Ishikawa (cell line): ENCODE measurements around the gene MT1E.

ENCODE experiments used
- CEBPB ChIP-seq: IDR thresholded peaks from 2 replicates; pipeline ENCODE4 v1.6.1; 2012
- CREB1 ChIP-seq: IDR thresholded peaks from 2 replicates; pipeline ENCODE4 v1.6.1; 2012; ENCODE audit warnings: low read depth
- EGR1 ChIP-seq: IDR thresholded peaks from 2 replicates; pipeline ENCODE4 v1.6.1; 2012
- EP300 ChIP-seq: IDR thresholded peaks from 2 replicates; pipeline ENCODE4 v1.6.1; 2012; ENCODE audit warnings: borderline replicate concordance
- FOXM1 ChIP-seq: IDR thresholded peaks from 2 replicates; pipeline ENCODE4 v1.6.1; 2012; ENCODE audit warnings: low read depth, borderline replicate concordance
- NFIC ChIP-seq: IDR thresholded peaks from 2 replicates; pipeline ENCODE4 v1.6.1; 2012
- RAD21 ChIP-seq: IDR thresholded peaks from 2 replicates; pipeline ENCODE4 v1.6.1; 2012; ENCODE audit warnings: low read depth
- TAF1 ChIP-seq: IDR thresholded peaks from 2 replicates; pipeline ENCODE4 v1.6.1; 2012; ENCODE audit warnings: low read depth, mild to moderate bottlenecking
- TCF12 ChIP-seq: IDR thresholded peaks from 2 replicates; pipeline ENCODE4 v1.6.1; 2012; ENCODE audit warnings: low read depth
- TEAD4 ChIP-seq: IDR thresholded peaks from 2 replicates; pipeline ENCODE4 v1.6.1; 2012
- YY1 ChIP-seq: IDR thresholded peaks from 2 replicates; pipeline ENCODE4 v1.6.1; 2012; ENCODE audit warnings: low read depth
- ZBTB7A ChIP-seq: IDR thresholded peaks from 2 replicates; pipeline ENCODE4 v1.6.1; 2012; ENCODE audit warnings: low read depth
- TF ChIP-seq, protein P1 (sequence below): IDR thresholded peaks from 2 replicates; pipeline ENCODE4 v1.6.1; 2012; ENCODE audit warnings: low read depth, mild to moderate bottlenecking
- TF ChIP-seq, protein P2 (sequence below): IDR thresholded peaks from 2 replicates; pipeline ENCODE4 v1.6.1; 2012
- TF ChIP-seq, protein P3 (sequence below): IDR thresholded peaks from 2 replicates; pipeline ENCODE4 v1.6.1; 2012

The MT1E gene

DNA sequence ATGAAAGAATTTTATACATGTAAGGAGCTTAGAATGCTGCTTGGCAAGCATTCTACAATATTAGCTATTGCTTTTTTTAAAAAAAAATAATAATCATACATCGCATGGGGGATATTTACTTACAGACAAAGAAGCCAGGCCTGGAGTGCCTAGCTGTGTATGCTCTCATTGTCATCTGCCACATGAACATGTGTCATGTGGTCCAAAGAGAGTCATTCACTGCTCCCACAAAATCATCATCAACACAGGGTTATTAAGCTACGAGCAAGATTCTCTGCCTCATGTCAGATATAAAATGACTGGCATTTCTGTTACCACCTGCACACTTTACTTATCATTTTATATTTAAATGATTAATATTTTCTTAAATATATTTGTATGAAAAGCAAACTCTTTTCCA, 1.9 kb upstream of the MT1E start:
- no peak for TF ChIP-seq CREB1
- no peak for TF ChIP-seq TCF12

DNA sequence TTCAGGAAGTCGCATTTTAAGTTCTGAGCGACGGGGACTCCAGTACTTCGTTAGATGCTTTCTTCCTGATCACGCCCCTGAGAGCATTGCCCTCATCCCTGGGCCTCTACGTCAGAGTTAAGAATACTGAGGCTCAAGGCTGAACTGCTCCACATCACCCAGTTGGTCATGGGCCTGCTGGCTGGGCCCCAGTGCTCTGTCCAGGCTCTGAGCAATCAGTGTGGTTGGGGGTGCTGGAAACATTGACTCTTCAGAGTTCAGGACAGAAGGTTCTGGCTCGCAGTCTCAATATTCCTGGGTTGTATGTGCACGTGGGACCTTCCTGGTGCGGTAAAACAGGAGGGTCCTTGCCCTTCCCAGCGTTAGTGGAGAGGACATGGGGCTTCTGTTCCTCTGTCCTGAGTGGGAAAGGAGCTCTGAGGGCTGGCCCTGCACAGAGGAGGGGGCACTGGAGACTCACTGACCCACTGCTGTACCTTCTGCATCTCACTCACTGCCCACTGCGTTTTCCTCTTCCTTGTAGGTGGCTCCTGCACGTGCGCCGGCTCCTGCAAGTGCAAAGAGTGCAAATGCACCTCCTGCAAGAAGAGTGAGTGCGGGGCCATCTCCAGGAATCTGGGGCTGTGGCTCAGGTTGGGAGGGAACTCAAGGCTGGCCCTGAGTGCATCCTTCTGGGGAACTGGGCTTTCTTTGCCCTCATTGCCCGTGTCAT, 518 bp downstream of the MT1E start:
- TF ChIP-seq, protein P1, sequence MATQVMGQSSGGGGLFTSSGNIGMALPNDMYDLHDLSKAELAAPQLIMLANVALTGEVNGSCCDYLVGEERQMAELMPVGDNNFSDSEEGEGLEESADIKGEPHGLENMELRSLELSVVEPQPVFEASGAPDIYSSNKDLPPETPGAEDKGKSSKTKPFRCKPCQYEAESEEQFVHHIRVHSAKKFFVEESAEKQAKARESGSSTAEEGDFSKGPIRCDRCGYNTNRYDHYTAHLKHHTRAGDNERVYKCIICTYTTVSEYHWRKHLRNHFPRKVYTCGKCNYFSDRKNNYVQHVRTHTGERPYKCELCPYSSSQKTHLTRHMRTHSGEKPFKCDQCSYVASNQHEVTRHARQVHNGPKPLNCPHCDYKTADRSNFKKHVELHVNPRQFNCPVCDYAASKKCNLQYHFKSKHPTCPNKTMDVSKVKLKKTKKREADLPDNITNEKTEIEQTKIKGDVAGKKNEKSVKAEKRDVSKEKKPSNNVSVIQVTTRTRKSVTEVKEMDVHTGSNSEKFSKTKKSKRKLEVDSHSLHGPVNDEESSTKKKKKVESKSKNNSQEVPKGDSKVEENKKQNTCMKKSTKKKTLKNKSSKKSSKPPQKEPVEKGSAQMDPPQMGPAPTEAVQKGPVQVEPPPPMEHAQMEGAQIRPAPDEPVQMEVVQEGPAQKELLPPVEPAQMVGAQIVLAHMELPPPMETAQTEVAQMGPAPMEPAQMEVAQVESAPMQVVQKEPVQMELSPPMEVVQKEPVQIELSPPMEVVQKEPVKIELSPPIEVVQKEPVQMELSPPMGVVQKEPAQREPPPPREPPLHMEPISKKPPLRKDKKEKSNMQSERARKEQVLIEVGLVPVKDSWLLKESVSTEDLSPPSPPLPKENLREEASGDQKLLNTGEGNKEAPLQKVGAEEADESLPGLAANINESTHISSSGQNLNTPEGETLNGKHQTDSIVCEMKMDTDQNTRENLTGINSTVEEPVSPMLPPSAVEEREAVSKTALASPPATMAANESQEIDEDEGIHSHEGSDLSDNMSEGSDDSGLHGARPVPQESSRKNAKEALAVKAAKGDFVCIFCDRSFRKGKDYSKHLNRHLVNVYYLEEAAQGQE = no peak
- no peak for TF ChIP-seq TAF1
- no peak for TF ChIP-seq TEAD4
- no peak for TF ChIP-seq TCF12
- TF ChIP-seq CREB1 = no peak

DNA sequence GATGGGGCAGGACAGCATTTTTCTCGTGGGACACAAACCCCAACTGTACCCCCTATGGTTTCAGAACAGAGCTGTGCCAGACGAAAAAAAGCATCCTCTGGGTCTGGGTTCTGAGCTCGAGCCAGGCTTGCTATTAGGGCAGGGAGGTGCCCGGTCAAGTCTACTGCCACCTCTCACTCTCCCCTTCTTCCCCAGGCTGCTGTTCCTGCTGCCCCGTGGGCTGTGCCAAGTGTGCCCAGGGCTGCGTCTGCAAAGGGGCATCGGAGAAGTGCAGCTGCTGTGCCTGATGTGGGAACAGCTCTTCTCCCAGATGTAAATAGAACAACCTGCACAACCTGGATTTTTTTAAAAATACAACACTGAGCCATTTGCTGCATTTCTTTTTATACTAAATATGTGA, 1.1 kb downstream of the MT1E start:
- no peak for TF ChIP-seq FOXM1
- no peak for TF ChIP-seq CREB1
- TF ChIP-seq TCF12 = no peak
- no peak for TF ChIP-seq NFIC
- TF ChIP-seq, protein P2, sequence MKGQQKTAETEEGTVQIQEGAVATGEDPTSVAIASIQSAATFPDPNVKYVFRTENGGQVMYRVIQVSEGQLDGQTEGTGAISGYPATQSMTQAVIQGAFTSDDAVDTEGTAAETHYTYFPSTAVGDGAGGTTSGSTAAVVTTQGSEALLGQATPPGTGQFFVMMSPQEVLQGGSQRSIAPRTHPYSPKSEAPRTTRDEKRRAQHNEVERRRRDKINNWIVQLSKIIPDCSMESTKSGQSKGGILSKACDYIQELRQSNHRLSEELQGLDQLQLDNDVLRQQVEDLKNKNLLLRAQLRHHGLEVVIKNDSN = no peak
- no peak for TF ChIP-seq EP300
- no peak for TF ChIP-seq ZBTB7A
- no peak for TF ChIP-seq YY1
- no peak for TF ChIP-seq TAF1
- TF ChIP-seq CEBPB = no peak
- TF ChIP-seq RAD21 = no peak
- TF ChIP-seq, protein P3, sequence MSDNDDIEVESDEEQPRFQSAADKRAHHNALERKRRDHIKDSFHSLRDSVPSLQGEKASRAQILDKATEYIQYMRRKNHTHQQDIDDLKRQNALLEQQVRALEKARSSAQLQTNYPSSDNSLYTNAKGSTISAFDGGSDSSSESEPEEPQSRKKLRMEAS = no peak
- TF ChIP-seq, protein P1 = no peak
- no peak for TF ChIP-seq EGR1
- no peak for TF ChIP-seq TEAD4

DNA sequence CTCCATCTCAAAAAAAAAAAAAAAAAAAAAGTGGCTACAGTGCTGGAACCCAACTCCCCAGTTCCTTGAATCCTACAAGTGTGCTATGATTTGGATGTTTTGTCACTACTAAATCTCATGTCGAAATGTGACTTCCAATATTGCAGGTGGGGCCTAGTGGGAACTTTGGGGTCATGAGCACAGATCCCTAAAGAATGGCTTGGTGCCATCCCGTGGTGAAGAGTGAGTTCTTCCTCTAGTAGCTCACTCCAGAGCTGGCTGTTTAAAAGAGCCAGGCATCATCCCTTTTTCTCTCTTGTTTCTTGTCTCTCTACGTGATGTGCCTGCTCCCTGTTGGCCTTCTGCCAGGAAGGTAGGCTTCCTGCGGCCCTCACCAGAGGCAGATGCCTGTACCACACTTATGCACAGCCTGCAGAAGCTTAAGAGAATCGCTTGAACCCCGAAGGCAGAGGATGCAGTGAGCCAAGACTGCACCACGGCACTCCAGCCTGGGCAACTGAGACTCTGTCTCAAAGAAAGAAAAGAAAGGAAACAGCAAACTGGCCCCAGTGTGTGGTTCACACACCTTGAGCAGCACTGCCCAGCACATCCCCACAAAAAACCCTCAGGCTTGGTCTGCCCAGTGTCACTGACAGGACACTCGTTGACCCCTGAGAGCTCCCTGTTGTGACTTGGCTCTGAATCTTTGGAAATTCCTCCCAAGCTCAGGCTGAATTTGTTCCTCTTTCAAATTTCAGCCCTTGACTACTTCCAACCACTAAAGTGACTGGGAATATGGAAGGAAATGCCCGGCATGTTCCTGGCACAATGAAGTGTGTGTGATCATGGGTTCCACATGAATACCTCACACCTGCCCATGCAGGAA, 3.1 kb downstream of the MT1E start:
- TF ChIP-seq TEAD4 (no peak), ZBTB7A (no peak), TCF12 (no peak), EP300 (no peak), YY1 (no peak), CEBPB (no peak), NFIC (no peak), FOXM1 (no peak), CREB1 (no peak), EGR1 (no peak), TAF1 (no peak), RAD21 (no peak)
- TF ChIP-seq, protein P3 = no peak
- TF ChIP-seq, protein P2 = no peak
- TF ChIP-seq, protein P1 = no peak
